Loucy (cell line): ENCODE measurements around the gene EIF3K.

Source experiments
- H2AFZ ChIP-seq: fragments of 200-600 bp; sonication (generic); 2 replicates; pipeline ENCODE4 v1.6.0; 2016; ENCODE audit warnings: antibody characterized with exemption, mild to moderate bottlenecking, low read length, moderate library complexity
- H3F3A ChIP-seq: fragments of 200-600 bp; 2 replicates; pipeline ENCODE4 v1.6.0; 2016; ENCODE audit warnings: antibody characterized with exemption, low read depth, mild to moderate bottlenecking
- H3K27me3 ChIP-seq: fragments of 200-600 bp; sonication (generic); 2 replicates; pipeline ENCODE4 v1.6.1; 2014; ENCODE audit warnings: low read length, mild to moderate bottlenecking; ENCODE audit not compliant: insufficient read depth, poor library complexity, severe bottlenecking
- H3K36me3 ChIP-seq: fragments of 200-600 bp; sonication (generic); 2 replicates; pipeline ENCODE4 v1.6.1; 2016; ENCODE audit warnings: low read length; ENCODE audit not compliant: insufficient read depth
- H3K4me1 ChIP-seq: fragments of 200-600 bp; sonication (generic); 2 replicates; pipeline ENCODE4 v1.5.1; 2014; ENCODE audit warnings: low read length, mild to moderate bottlenecking; ENCODE audit not compliant: insufficient read depth, poor library complexity, severe bottlenecking
- H3K4me2 ChIP-seq: fragments of 200-600 bp; sonication (generic); 2 replicates; pipeline ENCODE4 v1.6.0; 2014; ENCODE audit warnings: antibody characterized with exemption, low read length, low read depth, mild to moderate bottlenecking; ENCODE audit not compliant: poor library complexity, severe bottlenecking
- H3K4me3 ChIP-seq: fragments of 200-600 bp; sonication (generic); 2 replicates; pipeline ENCODE4 v1.5.1; 2014; ENCODE audit warnings: low read length, mild to moderate bottlenecking, mixed read lengths; ENCODE audit not compliant: poor library complexity, severe bottlenecking
- H3K79me2 ChIP-seq: fragments of 200-600 bp; sonication (generic); 2 replicates; pipeline ENCODE4 v1.6.1; 2014; ENCODE audit warnings: low read length; ENCODE audit not compliant: insufficient read depth
- H3K9ac ChIP-seq: fragments of 200-600 bp; sonication (generic); 2 replicates; pipeline ENCODE4 v1.6.0; 2014; ENCODE audit warnings: mild to moderate bottlenecking, low read depth, low read length, moderate library complexity; ENCODE audit not compliant: poor library complexity, severe bottlenecking
- H3K9me2 ChIP-seq: fragments of 200-600 bp; sonication (generic); replicated peaks from 2 replicates; pipeline ENCODE4 v1.6.1; 2016; ENCODE audit warnings: low read depth, low read length, mixed read lengths
- H3K9me3 ChIP-seq: fragments of 200-600 bp; sonication (generic); 2 replicates; pipeline ENCODE4 v1.6.1; 2014; ENCODE audit warnings: mild to moderate bottlenecking, antibody characterized with exemption, low read length, low read depth; ENCODE audit not compliant: insufficient read depth
- H4K20me1 ChIP-seq: fragments of 200-600 bp; sonication (generic); 2 replicates; pipeline ENCODE4 v1.6.0; 2014; ENCODE audit warnings: antibody characterized with exemption, low read length, mild to moderate bottlenecking; ENCODE audit not compliant: insufficient read depth, poor library complexity, severe bottlenecking
- CTCF ChIP-seq: fragments of 200-600 bp; sonication (generic); conservative IDR thresholded peaks from 2 replicates; pipeline ENCODE4 v1.5.1; 2014; ENCODE audit warnings: mild to moderate bottlenecking, antibody characterized with exemption, low read length
- EZH2phosphoT487 ChIP-seq: fragments of 200-600 bp; IDR thresholded peaks from 2 replicates; pipeline ENCODE4 v1.6.1; 2018; ENCODE audit warnings: antibody characterized with exemption, mild to moderate bottlenecking, moderate library complexity, borderline replicate concordance

EIF3K gene, protein sequence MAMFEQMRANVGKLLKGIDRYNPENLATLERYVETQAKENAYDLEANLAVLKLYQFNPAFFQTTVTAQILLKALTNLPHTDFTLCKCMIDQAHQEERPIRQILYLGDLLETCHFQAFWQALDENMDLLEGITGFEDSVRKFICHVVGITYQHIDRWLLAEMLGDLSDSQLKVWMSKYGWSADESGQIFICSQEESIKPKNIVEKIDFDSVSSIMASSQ

DNA sequence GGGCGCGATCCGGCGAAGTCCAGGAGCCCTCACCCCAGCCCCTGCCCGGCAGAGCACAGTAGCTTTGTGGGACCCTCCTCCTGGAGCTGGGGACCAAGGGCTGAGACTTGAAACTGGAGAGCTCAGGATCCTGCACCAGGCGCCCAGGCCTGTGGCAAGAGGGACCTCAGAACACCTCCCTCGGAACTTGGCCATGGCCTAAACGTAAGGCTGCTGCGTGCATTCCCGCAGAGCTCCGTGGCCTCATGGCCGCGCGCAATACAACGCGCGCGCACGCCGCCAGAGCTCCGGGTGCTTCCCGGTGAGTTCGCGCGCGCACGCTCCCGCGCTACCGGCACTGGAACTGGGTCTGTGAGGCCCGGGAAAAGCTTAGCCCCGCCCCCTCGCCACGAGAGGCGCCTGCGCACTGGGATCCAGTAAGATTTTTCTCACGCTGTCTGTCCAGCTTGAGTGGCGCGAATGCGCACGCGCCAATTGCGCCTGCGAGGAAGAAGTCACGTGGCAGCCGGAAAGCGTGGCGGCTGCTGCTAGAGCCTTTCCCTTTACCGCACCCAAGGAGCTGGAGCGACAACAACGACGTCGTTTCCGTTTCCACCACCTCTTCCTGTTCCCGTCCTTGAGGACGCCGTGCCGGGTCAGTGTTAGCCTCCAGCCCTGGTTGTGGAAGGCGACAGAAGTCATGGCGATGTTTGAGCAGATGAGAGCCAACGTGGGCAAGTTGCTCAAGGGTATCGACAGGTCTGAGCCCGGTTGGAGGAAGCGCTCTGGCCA lies at the start of gene EIF3K:
TSS of gene EIF3K (plus strand) at position 599 of the 771 bp plus-strand sequence. CDS start at position 680, 81 bp downstream.
- H3K79me2 ChIP-seq, result peaks cover 50% of the 10 kb centered on the region
- peak within 1 kb of the TSS; percentile 88 for H3K4me3 ChIP-seq
- H3K9me2 ChIP-seq, result no peaks in the 10 kb centered on the region
- H3K27me3 ChIP-seq, result no peaks in the 10 kb centered on the region
- peaks cover 7% of the 10 kb centered on the region; the same call in 1 of the 2 replicates for H3K36me3 ChIP-seq
- peak within 1 kb of the TSS; percentile 85 for H2AFZ ChIP-seq
- peaks cover 6% of the 10 kb centered on the region for H3F3A ChIP-seq
- H3K4me2 ChIP-seq, result peak within 1 kb of the TSS; percentile 100
- TF ChIP-seq CTCF, result no peak
- TF ChIP-seq EZH2phosphoT487, result no peak
- no peaks in the 10 kb centered on the region for H3K9me3 ChIP-seq
- peaks cover 12% of the 10 kb centered on the region for H4K20me1 ChIP-seq
- peak within 1 kb of the TSS; percentile 93 for H3K9ac ChIP-seq
- H3K4me1 ChIP-seq, result peaks cover 37% of the 10 kb centered on the region

- no peaks in the 10 kb centered on the region for H3K9me3 ChIP-seq
- no peaks in the 10 kb centered on the region for H3F3A ChIP-seq
Observed at GRCh38 chr19:38569368-38569983, 49.5 kb upstream of the EIF3K start.

DNA sequence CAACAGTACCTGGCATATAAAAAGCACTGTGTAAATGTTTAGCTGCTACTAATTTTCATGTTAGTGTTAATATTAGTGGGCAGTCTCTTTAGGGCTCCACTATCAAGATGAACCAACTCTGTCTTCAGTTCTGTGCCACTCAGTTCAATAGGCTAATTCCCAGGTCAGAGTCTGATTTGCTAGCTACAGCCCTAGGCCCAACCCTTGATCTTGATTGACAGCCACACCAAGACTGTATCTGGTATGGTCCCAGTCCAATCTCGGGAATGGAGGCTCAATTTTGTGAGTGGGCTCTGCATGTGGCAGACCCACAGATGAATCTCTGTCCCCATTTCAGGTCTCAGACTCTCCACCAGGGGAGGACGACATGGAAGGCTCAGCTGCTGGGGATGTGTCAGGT lies 47.3 kb upstream of the EIF3K start:
- H3K4me2 ChIP-seq, result no peak overlapping the region
- no peaks in the 10 kb centered on the region for H3K9me3 ChIP-seq
- no peak overlapping the region for H3K4me3 ChIP-seq
- no peak overlapping the region for H2AFZ ChIP-seq
- no peaks in the 10 kb centered on the region for H3K79me2 ChIP-seq
- TF ChIP-seq CTCF, result no peak
- no peak for TF ChIP-seq EZH2phosphoT487
- no peaks in the 10 kb centered on the region for H3K4me1 ChIP-seq
- no peaks in the 10 kb centered on the region for H3F3A ChIP-seq
- H3K36me3 ChIP-seq, result no peaks in the 10 kb centered on the region
- no peak overlapping the region for H3K9ac ChIP-seq
- H3K27me3 ChIP-seq, result no peaks in the 10 kb centered on the region
- no peaks in the 10 kb centered on the region for H3K9me2 ChIP-seq
- no peaks in the 10 kb centered on the region for H4K20me1 ChIP-seq

More at GRCh38 chr19:38569368-38569983, 49.5 kb upstream of the EIF3K start:
- Histone ChIP-seq H3K36me3 (no peaks in the 10 kb centered on the region), H2AFZ (no peak overlapping the region), H3K4me3 (no peak overlapping the region), H3K79me2 (no peaks in the 10 kb centered on the region), H3K9me2 (no peaks in the 10 kb centered on the region), H3K9ac (no peak overlapping the region), H4K20me1 (no peaks in the 10 kb centered on the region), H3K4me2 (no peak overlapping the region), H3K27me3 (no peaks in the 10 kb centered on the region), H3K4me1 (no peaks in the 10 kb centered on the region)
- TF ChIP-seq EZH2phosphoT487 (no peak), CTCF (no peak)
